NB4 (cell line): ENCODE measurements around the gene LMO7.

Source experiments
- CTCF ChIP-seq: IDR thresholded peaks from one replicate; pipeline ENCODE4 v1.5.1; 2012; ENCODE audit warnings: low read depth, low read length
- MAX ChIP-seq: IDR thresholded peaks from 2 replicates; pipeline ENCODE4 v1.6.1; 2011; ENCODE audit warnings: low read depth, low read length
- POLR2A ChIP-seq: IDR thresholded peaks from 2 replicates; pipeline ENCODE4 v1.6.1; 2011; ENCODE audit warnings: mild to moderate bottlenecking; ENCODE audit not compliant: insufficient read length; ENCODE audit errors: extremely low read depth

- no peak for TF ChIP-seq CTCF
- no peak for TF ChIP-seq POLR2A
- TF ChIP-seq MAX = no peak
Measured at GRCh38 chr13:75751350-75751749, 115.2 kb downstream of the LMO7 start.
